GM12801 (cell line): ENCODE measurements around the gene CD99L2.

Experiments used
- TF ChIP-seq, protein P1 (sequence below): IDR thresholded peaks from one replicate; pipeline ENCODE4 v1.5.1; 2011; ENCODE audit warnings: control low read depth; ENCODE audit not compliant: insufficient read length; ENCODE audit errors: extremely low read depth

The CD99L2 gene

DNA sequence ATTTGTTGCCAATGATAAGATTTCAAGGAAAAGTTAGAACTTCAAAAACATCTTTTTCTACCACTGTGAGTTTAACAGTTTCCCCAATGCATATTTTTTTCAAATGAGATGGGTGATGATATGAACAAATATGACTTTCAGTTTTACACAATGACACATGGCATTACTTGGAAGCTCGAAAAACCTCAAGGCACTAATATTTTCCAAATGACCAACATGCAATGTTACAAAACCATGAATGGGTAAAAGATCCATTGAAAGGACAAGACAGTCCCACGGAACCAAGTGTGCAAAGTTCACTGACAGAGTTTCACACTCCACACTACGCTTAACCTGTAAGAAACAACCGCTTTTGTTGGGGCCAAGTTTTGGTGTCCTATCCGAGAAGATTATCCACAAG is 84.5 kb downstream of the CD99L2 start:
- TF ChIP-seq, protein P1, sequence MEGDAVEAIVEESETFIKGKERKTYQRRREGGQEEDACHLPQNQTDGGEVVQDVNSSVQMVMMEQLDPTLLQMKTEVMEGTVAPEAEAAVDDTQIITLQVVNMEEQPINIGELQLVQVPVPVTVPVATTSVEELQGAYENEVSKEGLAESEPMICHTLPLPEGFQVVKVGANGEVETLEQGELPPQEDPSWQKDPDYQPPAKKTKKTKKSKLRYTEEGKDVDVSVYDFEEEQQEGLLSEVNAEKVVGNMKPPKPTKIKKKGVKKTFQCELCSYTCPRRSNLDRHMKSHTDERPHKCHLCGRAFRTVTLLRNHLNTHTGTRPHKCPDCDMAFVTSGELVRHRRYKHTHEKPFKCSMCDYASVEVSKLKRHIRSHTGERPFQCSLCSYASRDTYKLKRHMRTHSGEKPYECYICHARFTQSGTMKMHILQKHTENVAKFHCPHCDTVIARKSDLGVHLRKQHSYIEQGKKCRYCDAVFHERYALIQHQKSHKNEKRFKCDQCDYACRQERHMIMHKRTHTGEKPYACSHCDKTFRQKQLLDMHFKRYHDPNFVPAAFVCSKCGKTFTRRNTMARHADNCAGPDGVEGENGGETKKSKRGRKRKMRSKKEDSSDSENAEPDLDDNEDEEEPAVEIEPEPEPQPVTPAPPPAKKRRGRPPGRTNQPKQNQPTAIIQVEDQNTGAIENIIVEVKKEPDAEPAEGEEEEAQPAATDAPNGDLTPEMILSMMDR = no peak

DNA sequence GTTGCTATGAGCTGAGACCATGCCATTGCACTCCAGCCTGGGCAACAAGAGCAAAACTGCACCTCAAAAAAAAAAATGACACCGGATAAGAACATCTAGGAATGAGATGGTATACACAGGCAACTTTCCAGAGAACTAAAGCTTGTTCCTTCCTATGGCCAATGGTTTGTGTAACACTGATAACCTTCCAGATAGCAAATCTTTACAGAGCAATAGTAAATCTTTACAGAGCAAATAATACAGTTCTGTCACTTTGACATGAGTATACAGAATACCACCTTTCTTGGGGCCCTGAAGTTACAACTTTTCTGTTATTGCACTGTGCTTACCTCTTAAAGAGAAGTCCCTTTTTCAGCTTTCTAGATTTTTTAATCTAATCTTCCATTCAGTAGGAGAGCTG is 91.6 kb downstream of the CD99L2 start:
- TF ChIP-seq, protein P1 = no peak

GRCh38 chrX:150805736-150806135 is 92.7 kb downstream of the CD99L2 start:
- TF ChIP-seq, protein P1 = no peak

DNA sequence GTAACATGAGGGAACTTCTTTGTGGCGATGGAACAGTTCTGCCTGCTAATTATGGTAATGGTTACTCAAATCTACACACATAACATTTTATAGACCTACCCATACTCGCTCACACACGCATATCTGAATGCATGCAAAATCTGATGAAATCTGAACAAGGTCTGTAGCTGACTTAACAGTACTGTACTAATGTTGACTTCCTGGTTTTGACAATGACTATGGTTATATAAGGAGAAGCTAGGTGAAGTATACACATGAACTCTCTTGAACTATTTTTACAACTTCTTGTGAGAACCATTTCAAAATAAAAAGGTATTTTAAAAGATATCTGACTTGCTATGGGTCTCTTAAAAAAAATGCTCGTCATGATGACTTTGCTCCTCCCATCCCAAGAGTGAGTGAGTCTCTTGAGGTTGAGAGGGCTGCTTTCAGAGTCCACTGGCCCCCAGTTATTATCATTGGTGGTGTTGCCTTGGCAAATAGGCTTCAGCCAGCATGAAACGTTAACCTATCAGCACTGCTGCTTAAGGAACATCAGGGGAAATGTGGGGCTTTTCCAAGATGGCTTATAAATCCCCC is 105.4 kb downstream of the CD99L2 start:
- TF ChIP-seq, protein P1 = no peak

GRCh38 chrX:150790021-150790420 is 108.4 kb downstream of the CD99L2 start:
- TF ChIP-seq, protein P1 = no peak

DNA sequence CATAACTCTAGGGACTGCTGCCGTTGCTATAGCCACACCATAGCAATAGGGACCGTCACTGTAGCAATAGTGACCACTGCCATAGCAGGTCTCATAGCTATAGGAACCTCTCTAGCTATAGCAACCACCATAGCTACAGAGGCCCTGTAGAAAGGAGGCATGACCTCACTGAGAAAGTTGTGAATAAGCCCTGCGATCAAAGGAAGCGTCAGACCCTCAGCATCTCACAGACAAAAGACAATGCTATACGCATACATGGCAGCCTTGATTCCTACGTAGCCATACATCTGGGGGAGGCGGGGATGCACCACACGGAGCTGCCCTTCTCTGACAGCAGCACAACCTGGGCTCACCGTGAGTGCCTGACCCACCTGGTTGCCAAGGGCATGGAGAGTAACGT is 116.8 kb downstream of the CD99L2 start:
- TF ChIP-seq, protein P1 = no peak

GRCh38 chrX:150779385-150779784 is 119.1 kb downstream of the CD99L2 start:
- TF ChIP-seq, protein P1 = no peak
